T follicular helper cell (primary cell): ENCODE results near the gene PANK1.

Experiments used
- DNase-seq: peaks from one replicate; pipeline ENCODE4 v3.0.0-alpha.2; 2020; ENCODE audit warnings: low read depth
- total RNA-seq, 2 experiments: gene quantifications; one replicate each; lab custom pipeline; 2026; lab: John Stamatoyannopoulos, UW

The PANK1 gene
- total RNA-seq, result 1.6 to 2.8 reads per million in 2 experiments

- peak; percentile 59 for DNase-seq
These were observed at the start of gene PANK1 for GRCh38 chr10:89644967-89645741. TSS of gene PANK1 (minus strand) at chr10:89645242. CDS start at chr10:89644891, 351 bp downstream.

DNA sequence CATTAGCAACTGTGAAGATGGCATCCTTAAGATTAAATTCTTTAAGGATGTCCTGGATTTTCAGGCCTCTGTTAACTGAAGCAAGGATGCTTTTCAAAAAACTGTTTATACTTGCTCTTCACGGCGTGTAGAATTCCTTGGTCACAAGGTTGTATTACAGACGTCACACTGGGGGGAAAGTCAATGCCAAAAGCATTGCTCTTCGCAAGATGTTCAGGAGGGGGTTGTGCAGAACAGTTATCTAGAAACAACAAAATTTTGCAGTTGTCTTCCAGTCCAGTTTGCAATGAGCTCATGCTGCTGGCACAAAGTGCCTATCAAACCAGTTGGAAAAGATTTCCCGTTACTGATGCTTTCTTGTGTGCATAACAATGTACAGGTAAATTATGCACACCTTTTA lies 48.1 kb upstream of the PANK1 start:
- no peak for DNase-seq

GRCh38 chr10:89692416-89692815 lies 47.4 kb upstream of the PANK1 start:
- DNase-seq, result no peak

DNA sequence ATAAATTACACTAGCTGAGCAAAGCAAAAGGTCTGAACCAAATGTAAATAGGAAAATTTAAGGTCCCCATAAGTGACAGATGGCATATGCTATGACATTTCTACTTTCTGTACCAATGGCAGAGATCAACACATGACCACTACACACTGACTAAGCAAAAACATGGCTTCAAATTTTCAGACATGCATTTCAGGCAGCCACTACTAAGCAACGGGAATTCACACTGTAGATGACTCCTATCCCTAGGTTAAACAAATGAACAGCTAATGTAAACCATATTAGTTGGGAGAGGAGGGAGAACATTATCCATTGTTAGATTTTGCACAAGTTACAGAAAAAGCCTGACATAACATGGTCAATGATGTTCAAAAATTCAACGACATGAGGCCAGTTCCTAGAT lies 45.0 kb upstream of the PANK1 start:
- no peak for DNase-seq

DNA sequence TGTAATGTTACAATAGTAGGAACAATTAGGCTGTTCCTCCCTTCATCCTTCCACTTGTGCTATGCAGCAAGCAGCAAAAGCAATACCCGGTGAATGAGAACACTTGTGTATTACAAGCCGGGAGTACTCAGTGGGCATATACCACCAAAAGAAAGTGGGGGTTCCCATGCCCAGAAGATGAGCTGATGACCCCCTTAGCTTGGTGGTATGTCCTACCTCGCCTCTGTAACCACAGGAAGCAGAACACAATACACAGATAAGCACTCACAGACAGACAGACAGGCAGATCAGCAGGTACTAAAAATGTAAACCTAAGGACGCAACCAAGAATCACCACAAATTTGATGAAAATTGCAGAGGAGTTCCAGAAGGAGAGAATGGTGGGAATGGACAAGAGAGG lies 40.9 kb upstream of the PANK1 start:
- no peak for DNase-seq

DNA sequence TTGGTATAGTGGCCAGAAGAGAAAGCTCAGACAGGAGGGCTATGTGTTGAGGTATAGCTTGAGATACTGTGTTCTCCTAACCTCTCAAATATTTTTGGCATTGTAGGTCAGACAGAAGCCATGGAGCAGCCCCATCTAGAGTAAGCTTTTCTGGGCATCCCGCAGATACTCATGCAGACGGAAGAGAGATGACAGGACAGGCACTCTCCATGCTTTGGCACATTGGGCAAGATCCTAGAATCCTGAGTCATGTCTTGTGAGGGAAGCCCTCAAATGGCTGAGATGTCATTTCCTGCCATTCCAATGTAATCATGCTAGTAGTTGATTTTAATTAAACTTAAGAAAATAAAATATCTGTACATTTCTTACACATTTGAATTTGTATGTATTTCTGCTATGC lies 39.6 kb upstream of the PANK1 start:
- no peak for DNase-seq

DNA sequence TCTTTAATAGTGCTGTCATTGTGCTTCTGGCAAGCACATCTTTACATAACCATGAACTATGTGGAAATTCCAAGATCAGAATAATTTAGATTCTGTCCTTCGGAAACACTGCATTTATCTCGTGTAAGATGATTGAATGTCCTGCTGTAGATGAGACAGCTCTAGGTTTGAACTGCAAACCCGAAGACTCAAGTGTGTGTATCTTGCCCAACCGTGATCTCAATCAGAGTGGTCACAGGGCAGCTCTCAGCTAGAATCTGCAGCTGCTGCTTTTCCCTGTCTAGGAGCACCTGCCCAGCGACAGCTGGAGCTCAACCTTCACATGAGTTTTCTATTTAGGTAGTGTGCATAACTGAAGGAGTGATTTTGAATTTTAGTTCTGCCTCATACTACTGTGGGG lies 38.8 kb upstream of the PANK1 start:
- no peak for DNase-seq

DNA sequence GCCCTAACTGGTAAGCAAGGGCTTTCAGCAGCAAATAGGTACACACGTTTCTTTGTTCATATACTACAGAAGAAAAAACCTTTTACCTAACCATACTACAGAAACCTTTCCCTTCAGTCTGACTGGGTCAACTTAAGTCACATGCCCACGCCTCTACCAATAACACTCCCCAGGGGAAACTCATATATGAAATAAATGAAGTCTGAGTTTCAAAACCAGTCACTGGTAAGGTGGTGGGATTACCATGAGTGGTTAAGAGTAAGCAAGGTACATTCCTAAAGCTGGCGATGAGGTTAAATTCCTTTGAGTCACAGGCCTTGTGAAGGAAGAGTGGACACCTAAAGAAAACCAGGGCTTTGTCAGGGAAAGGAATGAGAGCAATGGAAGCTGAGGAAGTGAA lies 34.9 kb upstream of the PANK1 start:
- DNase-seq, result no peak

GRCh38 chr10:89677341-89677740 lies 32.3 kb upstream of the PANK1 start:
- no peak for DNase-seq

DNA sequence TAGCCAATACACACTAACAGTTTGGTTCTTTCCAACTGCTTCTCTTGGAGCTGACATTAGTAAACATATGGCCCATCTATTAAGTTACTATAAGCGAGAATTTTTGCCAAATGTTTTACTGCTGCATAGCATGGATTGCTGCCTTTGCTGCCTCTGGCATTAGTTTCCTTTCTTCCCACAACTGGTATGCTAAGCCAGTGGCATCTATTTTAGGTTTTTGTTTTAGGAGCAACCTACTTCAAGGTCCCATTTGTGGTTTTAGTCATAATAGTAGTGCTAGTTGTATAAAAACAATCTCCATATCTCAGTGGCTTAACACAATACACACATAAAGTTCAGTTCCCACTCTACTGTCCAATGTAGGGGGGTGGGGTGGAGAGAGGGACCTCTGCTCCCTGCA lies 25.9 kb upstream of the PANK1 start:
- DNase-seq, result no peak

GRCh38 chr10:89669985-89670384 lies 24.9 kb upstream of the PANK1 start:
- no peak for DNase-seq

DNA sequence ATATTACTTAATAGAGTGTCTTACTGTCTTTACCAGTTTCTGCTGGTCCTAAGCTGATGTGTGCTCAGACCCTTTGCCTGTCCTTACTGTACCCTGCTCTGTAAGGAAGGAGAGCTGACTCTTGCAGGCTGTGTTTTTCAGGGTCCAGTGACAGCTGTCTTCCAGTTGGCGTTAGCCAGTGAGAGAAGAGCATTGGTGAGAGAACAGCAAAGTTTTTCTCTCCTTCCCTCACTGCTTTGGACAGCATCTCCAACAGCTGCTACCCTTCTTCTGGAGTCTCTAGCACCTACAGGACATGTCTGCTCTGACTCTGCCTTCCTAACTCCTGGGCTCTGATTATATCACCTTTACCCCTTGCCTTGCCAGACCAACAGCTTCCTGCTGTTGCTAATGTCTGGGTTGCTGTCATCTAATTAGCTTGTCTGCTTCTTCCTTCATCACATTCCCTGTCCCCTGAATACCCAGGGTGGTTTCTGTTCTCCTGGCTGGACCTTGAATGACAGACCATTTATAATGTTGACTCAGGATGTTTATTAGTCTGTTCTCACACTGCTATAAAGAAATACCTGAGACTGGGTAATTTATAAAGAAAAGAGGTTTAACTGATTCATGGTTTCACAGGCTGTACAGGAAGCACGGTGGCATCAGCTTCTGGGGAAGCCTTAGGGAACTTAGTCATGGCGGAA lies 23.5 kb upstream of the PANK1 start:
- no peak for DNase-seq

- DNase-seq, result no peak
These were observed 21.1 kb upstream of the PANK1 start for GRCh38 chr10:89666138-89666537.

- DNase-seq, result no peak
These were observed 20.3 kb upstream of the PANK1 start for GRCh38 chr10:89665302-89665701.

- DNase-seq, result no peak
These were observed 19.2 kb upstream of the PANK1 start for GRCh38 chr10:89664203-89664602.

DNA sequence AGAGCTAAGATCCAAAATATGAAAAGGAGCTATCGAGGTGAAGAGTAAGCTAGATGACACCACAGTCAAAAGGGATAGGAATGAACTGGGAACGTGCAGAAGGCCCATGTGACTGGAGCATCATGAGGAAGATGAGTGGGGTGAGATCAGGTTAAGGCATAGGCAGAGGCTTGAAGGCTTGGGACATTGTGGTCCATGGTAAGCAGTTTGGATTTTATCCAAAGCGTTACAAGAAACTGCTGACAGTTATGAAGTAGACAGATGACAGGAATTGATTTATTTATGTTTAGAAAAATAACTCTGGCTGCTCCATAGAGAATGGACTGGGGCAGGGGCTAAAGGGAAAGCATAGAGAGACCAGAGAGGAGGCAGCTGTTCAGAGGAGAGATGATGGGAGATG lies 18.1 kb upstream of the PANK1 start:
- no peak for DNase-seq

- DNase-seq, result no peak
These were observed 17.6 kb upstream of the PANK1 start for GRCh38 chr10:89662596-89662995.

DNA sequence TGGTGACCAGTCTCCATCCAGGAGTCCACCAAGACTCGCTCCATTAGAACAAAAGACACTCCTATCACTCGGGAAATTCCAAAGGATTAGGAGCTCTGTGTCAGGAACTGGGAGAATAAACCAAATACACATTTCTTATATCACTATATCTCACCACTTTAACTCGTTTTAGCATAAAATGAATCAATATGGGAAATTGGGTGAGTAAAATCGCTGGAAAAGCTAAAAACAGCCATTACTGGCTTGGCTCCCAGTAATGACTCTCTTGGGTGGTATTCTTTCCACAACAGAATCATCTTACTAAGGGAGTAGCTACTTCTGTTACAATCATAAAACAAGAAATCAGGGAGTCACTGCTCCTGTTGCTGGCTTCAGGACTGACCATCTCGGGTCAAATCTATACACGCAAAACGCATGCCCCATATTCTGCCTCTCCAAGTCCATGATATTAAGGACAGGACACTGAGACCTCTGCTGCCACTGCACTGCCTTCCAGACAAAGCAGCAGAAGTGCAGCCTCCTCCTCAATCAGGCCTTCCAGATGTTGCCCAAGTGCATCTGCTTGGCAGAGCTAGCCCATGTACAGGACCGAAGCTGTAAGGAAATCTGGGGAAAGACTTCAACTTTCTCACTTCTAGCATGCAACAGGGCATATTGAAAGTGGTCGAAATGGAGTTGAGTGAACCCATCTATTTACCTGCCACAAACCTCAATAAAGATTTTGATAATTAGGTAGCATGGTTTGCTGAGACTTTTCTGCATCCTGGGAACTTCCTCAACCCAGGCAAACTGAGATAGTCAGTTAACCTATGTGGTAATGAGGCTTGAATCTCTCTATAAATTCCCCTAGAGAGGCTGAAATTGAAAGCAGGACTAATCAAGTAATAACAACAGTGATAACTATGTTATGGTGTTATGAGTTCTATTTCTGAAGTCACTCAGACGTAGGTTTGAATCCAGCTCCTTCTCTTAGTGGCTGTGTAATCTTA lies 14.4 kb upstream of the PANK1 start:
- DNase-seq, result no peak

GRCh38 chr10:89657302-89657701 lies 12.3 kb upstream of the PANK1 start:
- DNase-seq, result no peak

- DNase-seq, result no peak
These were observed 10.7 kb upstream of the PANK1 start for GRCh38 chr10:89655722-89656121.

GRCh38 chr10:89653410-89653869 lies 8.4 kb upstream of the PANK1 start:
- no peak for DNase-seq

GRCh38 chr10:89652806-89653370 lies 7.8 kb upstream of the PANK1 start:
- DNase-seq, result no peak
